K562 (cell line): ENCODE measurements around the gene RNASE8. TPM values are rescaled to one million over a fixed set of nuclear protein-coding genes. Genes with fewer than 3 reads are reported as not detected.

ENCODE experiments used
- DMBX1 ChIP-seq: fragments of 250-450 bp; sonication (Bioruptor Pico); IDR thresholded peaks from 2 replicates; pipeline ENCODE4 v1.8.0; 2022; ENCODE audit warnings: inconsistent platforms, mild to moderate bottlenecking, moderate library complexity, borderline replicate concordance
- DPF2 ChIP-seq: fragments of 450-650 bp; IDR thresholded peaks from 2 replicates; pipeline ENCODE4 v1.6.1; 2016
- EGR1 ChIP-seq: fragments of 450-650 bp; conservative IDR thresholded peaks from 2 replicates; pipeline ENCODE4 v1.6.1; 2017; ENCODE audit warnings: mild to moderate bottlenecking
- EHMT2 ChIP-seq: fragments of 450-650 bp; IDR thresholded peaks from 2 replicates; pipeline ENCODE4 v1.6.1; 2018; ENCODE audit warnings: antibody characterized with exemption
- JUN ChIP-seq, 2 experiments: sonication (generic) in 1 of 2; formaldehyde crosslinking in 1 of 2; IDR thresholded peaks; 2 replicates each; pipeline versions ENCODE4 v1.6.1 to v1.8.0; 2012 to 2022; ENCODE audit warnings: borderline replicate concordance in 2 of 2, mild to moderate bottlenecking in 2 of 2, improper control_type of control experiment in 1 of 2, low read depth in 1 of 2, low read length in 1 of 2, missing genetic modification reagents in 1 of 2
- JUND ChIP-seq, 2 experiments: IDR thresholded peaks; 2 replicates in 1 of 2; 3 replicates in 1 of 2; pipeline ENCODE4 v1.6.1; 2011; ENCODE audit warnings: borderline replicate concordance in 2 of 2, low read depth in 2 of 2, low read length in 2 of 2, improper control_type of control experiment in 1 of 2, missing biosample characterization in 1 of 2, missing genetic modification characterization in 1 of 2, missing genetic modification reagents in 1 of 2
- L3MBTL2 ChIP-seq: fragments of 450-650 bp; IDR thresholded peaks from 2 replicates; pipeline ENCODE4 v1.6.1; 2016; ENCODE audit warnings: mild to moderate bottlenecking, moderate library complexity
- MEIS2 ChIP-seq: fragments of 450-650 bp; IDR thresholded peaks from 2 replicates; pipeline ENCODE4 v1.6.1; 2014; ENCODE audit warnings: mild to moderate bottlenecking; ENCODE audit not compliant: partially characterized antibody
- RAD21 ChIP-seq, 2 experiments: fragments of 250-450 bp in 1 of 2; fragments of 450-650 bp in 1 of 2; sonication (Bioruptor Pico) in 1 of 2; formaldehyde crosslinking in 1 of 2; IDR thresholded peaks in 1 of 2; conservative IDR thresholded peaks in 1 of 2; 2 replicates each; pipeline versions ENCODE4 v1.4.0 to v1.8.0; 2020 to 2022; ENCODE audit warnings: mild to moderate bottlenecking in 2 of 2, moderate library complexity in 1 of 2
- TCF7 ChIP-seq: sonication (generic); IDR thresholded peaks from 2 replicates; pipeline ENCODE4 v1.6.1; 2016; ENCODE audit warnings: antibody characterized with exemption, borderline replicate concordance
- TEAD4 ChIP-seq, 2 experiments: sonication (generic) in 1 of 2; formaldehyde crosslinking in 1 of 2; IDR thresholded peaks; 2 replicates each; pipeline versions ENCODE4 v1.6.1 to v1.8.0; 2012 to 2022; ENCODE audit warnings: borderline replicate concordance in 1 of 2, inconsistent platforms in 1 of 2, low read length in 1 of 2, mild to moderate bottlenecking in 1 of 2, missing genetic modification reagents in 1 of 2
- USF1 ChIP-seq: sonication (generic); formaldehyde crosslinking; IDR thresholded peaks from 2 replicates; pipeline ENCODE4 v1.9.0; 2022; ENCODE audit warnings: mild to moderate bottlenecking, missing genetic modification reagents
- ZNF407 ChIP-seq: fragments of 450-650 bp; IDR thresholded peaks from 2 replicates; pipeline ENCODE4 v1.6.1; 2016; ENCODE audit warnings: low read depth
- ZNF644 ChIP-seq: fragments of 200-800 bp; sonication (Bioruptor generic); IDR thresholded peaks from 2 replicates; pipeline ENCODE4 v1.6.1; 2016; ENCODE audit warnings: low read depth, missing genetic modification characterization, missing compliant biosample characterization
- polyA plus RNA-seq, 8 experiments: library from polyadenylated mRNA; depleted of rRNA in 4 of 8; stranded (reverse) in 5 of 8; unstranded in 3 of 8; fragments of >200 nt; fragmentation: Nextera tagmentation in 2 of 8; fragmentation: Illumina TruSeq in 1 of 8; extraction: Ambion mirVana in 2 of 8; extraction: Trizol in 1 of 8; gene quantifications; 2 replicates each; pipeline versions ENCODE4 v1.2.1 to v1.2.3, GENCODE V29; 2011 to 2014; ENCODE audit warnings: inconsistent platforms in 1 of 8, missing spikeins in 1 of 8
- total RNA-seq, 7 experiments: library from RNA; depleted of rRNA in 6 of 7; stranded (reverse); fragments of >200 nt in 6 of 7; fragmentation: Illumina TruSeq in 2 of 7; extraction: Trizol in 2 of 7; gene quantifications; 2 replicates each; pipeline versions ENCODE4 v1.2.1 to v1.2.3, GENCODE V29; 2011 to 2021; ENCODE audit warnings: low replicate concordance in 1 of 7
- TF ChIP-seq, protein P1 (sequence below): fragments of 450-650 bp; IDR thresholded peaks from 2 replicates; pipeline ENCODE4 v1.6.1; 2016

The RNASE8 gene
- total and polyA plus RNA-seq, 9 of the 15 experiments (the other 6 are each of a cell fraction or from before 2014, with no cell fraction given), result not detected

- TF ChIP-seq, protein P1, sequence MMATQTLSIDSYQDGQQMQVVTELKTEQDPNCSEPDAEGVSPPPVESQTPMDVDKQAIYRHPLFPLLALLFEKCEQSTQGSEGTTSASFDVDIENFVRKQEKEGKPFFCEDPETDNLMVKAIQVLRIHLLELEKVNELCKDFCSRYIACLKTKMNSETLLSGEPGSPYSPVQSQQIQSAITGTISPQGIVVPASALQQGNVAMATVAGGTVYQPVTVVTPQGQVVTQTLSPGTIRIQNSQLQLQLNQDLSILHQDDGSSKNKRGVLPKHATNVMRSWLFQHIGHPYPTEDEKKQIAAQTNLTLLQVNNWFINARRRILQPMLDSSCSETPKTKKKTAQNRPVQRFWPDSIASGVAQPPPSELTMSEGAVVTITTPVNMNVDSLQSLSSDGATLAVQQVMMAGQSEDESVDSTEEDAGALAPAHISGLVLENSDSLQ, result peak; percentile 62
- TF ChIP-seq EHMT2 (0 out of 2 replicates have a peak, but pooled peaks have one; percentile 12), USF1 (CRISPR knock-in tag) (no peak), ZNF644 (no peak), DPF2 (0 out of 2 replicates have a peak, but pooled peaks have one; percentile 31), EGR1 (peak; percentile 41), TEAD4 (IDR thresholded peaks at IDR 0.05; ENCODE audit: low read length) (0 out of 2 replicates have a peak, but pooled peaks have one; percentile 20), TEAD4 (CRISPR knock-in tag; IDR thresholded peaks at IDR 0.05; ENCODE audit: borderline replicate concordance) (no peak), MEIS2 (peak; percentile 74), L3MBTL2 (0 out of 2 replicates have a peak, but pooled peaks have one; percentile 23), RAD21 (CRISPR knock-in tag; conservative IDR thresholded peaks at IDR 0.05 in 1 of 2, IDR thresholded peaks at IDR 0.05 in 1 of 2) (no peak), DMBX1 (CRISPR knock-in tag) (0 out of 2 replicates have a peak, but pooled peaks have one; percentile 27), TCF7 (no peak), ZNF407 (no peak), JUN (IDR thresholded peaks at IDR 0.05; ENCODE audit: borderline replicate concordance, low read depth, low read length) (0 out of 2 replicates have a peak, but pooled peaks have one; percentile 9), JUN (CRISPR knock-in tag; IDR thresholded peaks at IDR 0.05; ENCODE audit: borderline replicate concordance) (no peak), JUND (IDR thresholded peaks at IDR 0.05; ENCODE audit: borderline replicate concordance, low read depth, low read length) (peak; percentile 69; the same call in 1 of the 2 replicates), JUND (tag; IDR thresholded peaks at IDR 0.05; ENCODE audit: borderline replicate concordance, low read depth, low read length) (peak; percentile 34; the same call in 1 of the 3 replicates)
Measured at GRCh38 chr14:21101802-21102413, 44.3 kb downstream of the RNASE8 start (continued).
